ENCODE results near the gene ZFP62.
A peak's percentile ranks its signal among the peaks of the same experiment; 100 is the strongest.

Gene ZFP62

DNA sequence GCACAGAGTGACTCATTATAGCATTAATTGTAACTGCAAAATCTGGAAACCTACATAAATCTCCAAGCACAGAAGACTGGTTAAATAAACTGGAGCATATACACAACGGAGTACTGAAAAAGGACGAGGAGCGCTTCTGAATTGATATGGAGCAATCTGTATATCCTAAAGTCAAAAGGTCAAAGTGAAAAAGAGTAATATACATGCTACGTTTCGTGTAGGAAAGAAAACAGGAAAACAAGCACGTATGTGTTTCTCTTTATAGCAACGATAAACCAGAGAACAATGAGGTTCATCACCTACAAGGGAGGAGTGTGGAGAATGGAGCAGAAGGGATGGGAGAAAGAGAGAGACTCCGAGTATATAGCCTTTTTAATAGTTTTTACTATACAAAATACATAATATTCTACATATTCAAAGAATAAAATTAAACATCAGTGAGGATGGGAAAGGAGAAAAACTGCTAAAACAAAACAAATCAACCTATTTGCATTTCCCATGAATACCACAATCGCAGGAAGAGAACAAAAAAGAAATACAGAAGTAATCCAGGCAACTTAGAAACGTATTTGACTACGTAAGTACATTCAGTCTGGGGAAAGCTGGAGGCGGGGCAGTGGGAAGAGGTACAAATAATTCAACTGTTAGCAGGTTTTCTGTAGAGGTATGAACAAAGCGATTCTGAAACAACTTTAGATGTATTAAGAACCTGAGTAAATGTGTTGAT, 7.8 kb downstream of the ZFP62 start:
- H3K36me3 ChIP-seq (ENCODE audit: control insufficient read depth in 4 of 4, insufficient read depth in 4 of 4, low read length in 3 of 4), result peaks cover 30 to 82% (median 44%) of the 10 kb centered on the region in 4 experiments
- no peak overlapping the region for H3K4me3 ChIP-seq (ENCODE audit: control insufficient read depth in 1 of 7, extremely low read depth in 1 of 7, insufficient read depth in 4 of 7, low read depth in 2 of 7, low read length in 6 of 7)
- POLR2A ChIA-PET, result no interaction called here
- peaks cover 18 to 37% (median 30%) of the 10 kb centered on the region in 5 experiments for H3K9me3 ChIP-seq (ENCODE audit: control extremely low read depth in 1 of 5, control insufficient read depth in 4 of 5, insufficient read depth in 2 of 5, low read depth in 1 of 5, low read length in 4 of 5)
- H3K4me1 ChIP-seq (ENCODE audit: control extremely low read depth in 1 of 4, control insufficient read depth in 4 of 4, insufficient read depth in 4 of 4, low read length in 3 of 4), result no peaks in the 10 kb centered on the region
- no peaks in the 10 kb centered on the region for H3K27me3 ChIP-seq (replicated peaks in 2 of 5; ENCODE audit: control insufficient read depth in 4 of 5, insufficient read depth in 5 of 5, low read length in 4 of 5)
- WGBS (ENCODE audit: insufficient coverage), result 86% methylated on average over 10 of the region's 13 CpGs
- no peak overlapping the region for H3K27ac ChIP-seq (ENCODE audit: insufficient read depth in 1 of 2, low read depth in 1 of 2, low read length in 2 of 2, poor library complexity in 1 of 2, severe bottlenecking in 2 of 2)
- CTCF ChIA-PET, result interaction anchor here (1.1 kb wide), 1 partner anchor 71 kb away, joined by 3 read pairs; no protein-coding TSS in a partner anchor
- DNase-seq, result no peak

- no CpG with 5 or more reads among the region's 4 CpGs for WGBS (ENCODE audit: insufficient coverage)
- POLR2A ChIA-PET, result no interaction called here
- H3K27me3 ChIP-seq (replicated peaks in 2 of 5; ENCODE audit: control insufficient read depth in 4 of 5, insufficient read depth in 5 of 5, low read length in 4 of 5), result no peaks in the 10 kb centered on the region
- H3K27ac ChIP-seq (ENCODE audit: insufficient read depth in 1 of 2, low read depth in 1 of 2, low read length in 2 of 2, poor library complexity in 1 of 2, severe bottlenecking in 2 of 2), result no peak overlapping the region
- CTCF ChIA-PET, result interaction anchor here (0.6 to 1.1 kb wide), 2 partner anchors 40 to 70 kb away, joined by 3 read pairs; no protein-coding TSS in a partner anchor
- no peak for DNase-seq
- H3K36me3 ChIP-seq (ENCODE audit: control insufficient read depth in 4 of 4, insufficient read depth in 4 of 4, low read length in 3 of 4), result peaks cover 30 to 86% (median 46%) of the 10 kb centered on the region in 4 experiments
- H3K9me3 ChIP-seq (ENCODE audit: control extremely low read depth in 1 of 5, control insufficient read depth in 4 of 5, insufficient read depth in 2 of 5, low read depth in 1 of 5, low read length in 4 of 5), result peaks cover 18 to 43% (median 30%) of the 10 kb centered on the region in 5 experiments
- no peaks in the 10 kb centered on the region for H3K4me1 ChIP-seq (ENCODE audit: control extremely low read depth in 1 of 4, control insufficient read depth in 4 of 4, insufficient read depth in 4 of 4, low read length in 3 of 4)
- no peak overlapping the region for H3K4me3 ChIP-seq (ENCODE audit: control insufficient read depth in 1 of 7, extremely low read depth in 1 of 7, insufficient read depth in 4 of 7, low read depth in 2 of 7, low read length in 6 of 7)
Measured at GRCh38 chr5:180852495-180852894, 8.6 kb downstream of the ZFP62 start.

GRCh38 chr5:180850434-180851078, 10.5 kb downstream of the ZFP62 start:
- ChIA-PET POLR2A (no interaction called here), CTCF (interaction anchor here (1.9 kb wide), 1 partner anchor 11 kb away, joined by 7 read pairs; no protein-coding TSS in a partner anchor)
- H3K36me3 ChIP-seq (ENCODE audit: control insufficient read depth in 4 of 4, insufficient read depth in 4 of 4, low read length in 3 of 4), result peaks cover 29 to 85% (median 48%) of the 10 kb centered on the region in 4 experiments

DNA sequence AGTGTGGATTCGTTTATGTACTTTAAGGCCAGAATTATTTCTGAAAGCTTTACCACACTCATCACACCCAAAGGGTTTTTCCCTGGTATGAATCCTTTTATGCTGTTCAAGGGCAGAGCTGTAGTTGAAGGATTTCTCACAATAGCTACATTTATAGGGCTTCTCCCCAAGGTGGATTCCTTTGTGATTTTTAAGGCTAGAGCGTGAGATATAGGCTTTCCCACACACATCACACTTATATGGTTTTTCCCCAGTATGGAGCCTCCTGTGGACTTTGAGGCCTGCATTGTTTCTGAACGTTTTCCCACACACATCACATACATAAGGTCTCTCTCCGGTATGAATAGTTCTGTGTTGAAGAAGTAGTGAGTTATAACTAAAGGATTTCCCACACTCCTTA, 11.2 kb downstream of the ZFP62 start:
- Histone ChIP-seq H3K36me3 (ENCODE audit: control insufficient read depth in 4 of 4, insufficient read depth in 4 of 4, low read length in 3 of 4) (peaks cover 25 to 78% (median 47%) of the 10 kb centered on the region in 4 experiments), H3K9me3 (ENCODE audit: control extremely low read depth in 1 of 5, control insufficient read depth in 4 of 5, insufficient read depth in 2 of 5, low read depth in 1 of 5, low read length in 4 of 5) (peaks cover 18 to 53% (median 30%) of the 10 kb centered on the region in 5 experiments), H3K4me1 (ENCODE audit: control extremely low read depth in 1 of 4, control insufficient read depth in 4 of 4, insufficient read depth in 4 of 4, low read length in 3 of 4) (no peaks in the 10 kb centered on the region), H3K27me3 (replicated peaks in 2 of 5; ENCODE audit: control insufficient read depth in 4 of 5, insufficient read depth in 5 of 5, low read length in 4 of 5) (no peaks in the 10 kb centered on the region), H3K27ac (ENCODE audit: insufficient read depth in 1 of 2, low read depth in 1 of 2, low read length in 2 of 2, poor library complexity in 1 of 2, severe bottlenecking in 2 of 2) (no peak overlapping the region), H3K4me3 (ENCODE audit: control insufficient read depth in 1 of 7, extremely low read depth in 1 of 7, insufficient read depth in 4 of 7, low read depth in 2 of 7, low read length in 6 of 7) (no peak overlapping the region)
- no CpG with 5 or more reads among the region's 4 CpGs for WGBS (ENCODE audit: insufficient coverage)
- CTCF ChIA-PET, result interaction anchor here (1.3 to 1.9 kb wide), 3 partner anchors 10 to 19 kb away, joined by 3 to 7 read pairs (median 7); no protein-coding TSS in a partner anchor
- DNase-seq, result no peak
- POLR2A ChIA-PET, result no interaction called here

More at GRCh38 chr5:180850434-180851078, 10.5 kb downstream of the ZFP62 start:
- no peak overlapping the region for H3K27ac ChIP-seq (ENCODE audit: insufficient read depth in 1 of 2, low read depth in 1 of 2, low read length in 2 of 2, poor library complexity in 1 of 2, severe bottlenecking in 2 of 2)
- H3K9me3 ChIP-seq (ENCODE audit: control extremely low read depth in 1 of 5, control insufficient read depth in 4 of 5, insufficient read depth in 2 of 5, low read depth in 1 of 5, low read length in 4 of 5), result peaks cover 18 to 53% (median 30%) of the 10 kb centered on the region in 5 experiments
- 100% methylated on average over 4 of the region's 10 CpGs for WGBS (ENCODE audit: insufficient coverage)
- DNase-seq, result no peak
- peak overlapping the region in 1 of 7 experiments; percentile 25 for H3K4me3 ChIP-seq (ENCODE audit: control insufficient read depth in 1 of 7, extremely low read depth in 1 of 7, insufficient read depth in 4 of 7, low read depth in 2 of 7, low read length in 6 of 7)
- no peaks in the 10 kb centered on the region for H3K27me3 ChIP-seq (replicated peaks in 2 of 5; ENCODE audit: control insufficient read depth in 4 of 5, insufficient read depth in 5 of 5, low read length in 4 of 5)
- no peaks in the 10 kb centered on the region for H3K4me1 ChIP-seq (ENCODE audit: control extremely low read depth in 1 of 4, control insufficient read depth in 4 of 4, insufficient read depth in 4 of 4, low read length in 3 of 4)

- ChIA-PET CTCF (interaction anchor here (1.2 to 1.6 kb wide), 4 partner anchors 11 to 65 kb away, joined by 3 to 7 read pairs (median 4); no protein-coding TSS in a partner anchor), POLR2A (no interaction called here)
- H3K4me1 ChIP-seq (ENCODE audit: control extremely low read depth in 1 of 4, control insufficient read depth in 4 of 4, insufficient read depth in 4 of 4, low read length in 3 of 4), result no peaks in the 10 kb centered on the region
- no CpG with 5 or more reads among the region's 1 CpG for WGBS (ENCODE audit: insufficient coverage)
- no peak overlapping the region for H3K4me3 ChIP-seq (ENCODE audit: control insufficient read depth in 1 of 7, extremely low read depth in 1 of 7, insufficient read depth in 4 of 7, low read depth in 2 of 7, low read length in 6 of 7)
- no peak overlapping the region for H3K27ac ChIP-seq (ENCODE audit: insufficient read depth in 1 of 2, low read depth in 1 of 2, low read length in 2 of 2, poor library complexity in 1 of 2, severe bottlenecking in 2 of 2)
- H3K36me3 ChIP-seq (ENCODE audit: control insufficient read depth in 4 of 4, insufficient read depth in 4 of 4, low read length in 3 of 4), result peaks cover 25 to 70% (median 47%) of the 10 kb centered on the region in 4 experiments
- DNase-seq, result no peak
- H3K27me3 ChIP-seq (replicated peaks in 2 of 5; ENCODE audit: control insufficient read depth in 4 of 5, insufficient read depth in 5 of 5, low read length in 4 of 5), result no peaks in the 10 kb centered on the region
- H3K9me3 ChIP-seq (ENCODE audit: control extremely low read depth in 1 of 5, control insufficient read depth in 4 of 5, insufficient read depth in 2 of 5, low read depth in 1 of 5, low read length in 4 of 5), result peaks cover 18 to 53% (median 30%) of the 10 kb centered on the region in 5 experiments
Measured at GRCh38 chr5:180848878-180849277, 12.2 kb downstream of the ZFP62 start.

- Histone ChIP-seq H3K27me3 (replicated peaks in 2 of 5; ENCODE audit: control insufficient read depth in 4 of 5, insufficient read depth in 5 of 5, low read length in 4 of 5) (no peaks in the 10 kb centered on the region), H3K9me3 (ENCODE audit: control extremely low read depth in 1 of 5, control insufficient read depth in 4 of 5, insufficient read depth in 2 of 5, low read depth in 1 of 5, low read length in 4 of 5) (peaks cover 18 to 53% (median 30%) of the 10 kb centered on the region in 5 experiments), H3K36me3 (ENCODE audit: control insufficient read depth in 4 of 4, insufficient read depth in 4 of 4, low read length in 3 of 4) (peaks cover 25 to 64% (median 44%) of the 10 kb centered on the region in 4 experiments), H3K4me1 (ENCODE audit: control extremely low read depth in 1 of 4, control insufficient read depth in 4 of 4, insufficient read depth in 4 of 4, low read length in 3 of 4) (no peaks in the 10 kb centered on the region), H3K4me3 (ENCODE audit: control insufficient read depth in 1 of 7, extremely low read depth in 1 of 7, insufficient read depth in 4 of 7, low read depth in 2 of 7, low read length in 6 of 7) (no peak overlapping the region), H3K27ac (ENCODE audit: insufficient read depth in 1 of 2, low read depth in 1 of 2, low read length in 2 of 2, poor library complexity in 1 of 2, severe bottlenecking in 2 of 2) (no peak overlapping the region)
- ChIA-PET POLR2A (no interaction called here), CTCF (interaction anchor here (1.2 to 1.6 kb wide), 3 partner anchors 12 to 64 kb away, joined by 3 to 7 read pairs (median 4); no protein-coding TSS in a partner anchor)
- WGBS (ENCODE audit: insufficient coverage), result 100% methylated on average over 1 of the region's 1 CpG
- no peak for DNase-seq
Measured at GRCh38 chr5:180848265-180848664, 12.8 kb downstream of the ZFP62 start.

Data from common myeloid progenitor, CD34-positive (primary cell).